Measurements from ENCODE around the gene OVOL3. TPM values are rescaled to one million over a fixed set of nuclear protein-coding genes. Genes with fewer than 3 reads are reported as not detected.

Gene OVOL3
- total RNA-seq, 6 donors from 2014 or later: not detected

- DNase-seq: no peak
- no peak for ATAC-seq (ENCODE audit: low FRiP score in 2 of 2)
- no peak overlapping the region for H3K4me3 ChIP-seq
- H3K27me3 ChIP-seq: no peaks in the 10 kb centered on the region
- no peaks in the 10 kb centered on the region for H3K9me3 ChIP-seq
- no peak for TF ChIP-seq CTCF (IDR thresholded peaks at IDR 0.05)
- no peak for TF ChIP-seq POLR2AphosphoS5 (IDR thresholded peaks at IDR 0.05)
- no peak for TF ChIP-seq POLR2A (IDR thresholded peaks at IDR 0.05)
- TF ChIP-seq EP300 (IDR thresholded peaks at IDR 0.05): no peak
- no peak overlapping the region for H3K27ac ChIP-seq
- H3K4me1 ChIP-seq: no peaks in the 10 kb centered on the region
- peaks cover 0 to 11% (median 4%) of the 10 kb centered on the region in 4 donors for H3K36me3 ChIP-seq
- 94 to 95% methylated on average over 7 of the region's 7 CpGs for WGBS, 2 donors
Measured at GRCh38 chr19:36081894-36082293, 29.0 kb upstream of the OVOL3 start.

- no peaks in the 10 kb centered on the region for H3K27me3 ChIP-seq
- no peaks in the 10 kb centered on the region for H3K9me3 ChIP-seq
- ATAC-seq (ENCODE audit: low FRiP score in 2 of 2): no peak
- no peak overlapping the region for H3K27ac ChIP-seq
- no peaks in the 10 kb centered on the region for H3K4me1 ChIP-seq
- WGBS, 2 donors: 95% methylated on average over 10 to 12 of the region's 13 CpGs
- H3K4me3 ChIP-seq: no peak overlapping the region
- no peak for TF ChIP-seq POLR2A (IDR thresholded peaks at IDR 0.05)
- no peak for TF ChIP-seq CTCF (IDR thresholded peaks at IDR 0.05)
- no peak for TF ChIP-seq POLR2AphosphoS5 (IDR thresholded peaks at IDR 0.05)
- TF ChIP-seq EP300 (IDR thresholded peaks at IDR 0.05): no peak
- H3K36me3 ChIP-seq: peaks cover 0 to 11% (median 4%) of the 10 kb centered on the region in 4 donors
- no peak for DNase-seq
Measured at GRCh38 chr19:36082916-36083315, 28.0 kb upstream of the OVOL3 start.

GRCh38 chr19:36084231-36085009 lies 26.5 kb upstream of the OVOL3 start:
- DNase-seq (no peak), ATAC-seq (ENCODE audit: low FRiP score in 2 of 2) (no peak)
- Histone ChIP-seq H3K4me3 (no peak overlapping the region), H3K4me1 (no peaks in the 10 kb centered on the region), H3K36me3 (peaks cover 0 to 11% (median 8%) of the 10 kb centered on the region in 4 donors), H3K27ac (no peak overlapping the region), H3K9me3 (no peaks in the 10 kb centered on the region), H3K27me3 (no peaks in the 10 kb centered on the region)
- 91 to 96% methylated on average over 7 to 12 of the region's 12 CpGs for WGBS, 2 donors
- TF ChIP-seq EP300 (IDR thresholded peaks at IDR 0.05) (no peak), POLR2AphosphoS5 (IDR thresholded peaks at IDR 0.05) (no peak), POLR2A (IDR thresholded peaks at IDR 0.05) (no peak), CTCF (IDR thresholded peaks at IDR 0.05) (no peak)

- no peak overlapping the region for H3K27ac ChIP-seq
- DNase-seq: no peak
- no peaks in the 10 kb centered on the region for H3K4me1 ChIP-seq
- peaks cover 0 to 11% (median 8%) of the 10 kb centered on the region in 4 donors for H3K36me3 ChIP-seq
- no peaks in the 10 kb centered on the region for H3K27me3 ChIP-seq
- 97 to 100% methylated on average over 7 to 9 of the region's 9 CpGs for WGBS, 2 donors
- TF ChIP-seq CTCF (IDR thresholded peaks at IDR 0.05) (no peak), EP300 (IDR thresholded peaks at IDR 0.05) (no peak), POLR2A (IDR thresholded peaks at IDR 0.05) (no peak), POLR2AphosphoS5 (IDR thresholded peaks at IDR 0.05) (no peak)
- no peak overlapping the region for H3K4me3 ChIP-seq
- ATAC-seq (ENCODE audit: low FRiP score in 2 of 2): no peak
- H3K9me3 ChIP-seq: no peaks in the 10 kb centered on the region
Measured at GRCh38 chr19:36086326-36086725, 24.6 kb upstream of the OVOL3 start.

- DNase-seq (no peak), ATAC-seq (ENCODE audit: low FRiP score in 2 of 2) (no peak)
- TF ChIP-seq POLR2A (IDR thresholded peaks at IDR 0.05) (no peak), EP300 (IDR thresholded peaks at IDR 0.05) (no peak), CTCF (IDR thresholded peaks at IDR 0.05) (no peak), POLR2AphosphoS5 (IDR thresholded peaks at IDR 0.05) (no peak)
- Histone ChIP-seq H3K4me1 (no peaks in the 10 kb centered on the region), H3K4me3 (no peak overlapping the region), H3K9me3 (no peaks in the 10 kb centered on the region), H3K27ac (no peak overlapping the region), H3K27me3 (no peaks in the 10 kb centered on the region), H3K36me3 (peaks cover 0 to 8% (median 0%) of the 10 kb centered on the region in 4 donors)
- 98 to 100% methylated on average over 3 to 5 of the region's 5 CpGs for WGBS, 2 donors
Measured at GRCh38 chr19:36089847-36090246, 21.1 kb upstream of the OVOL3 start.
